ENCODE results near the gene ADAMTS12.

DNA sequence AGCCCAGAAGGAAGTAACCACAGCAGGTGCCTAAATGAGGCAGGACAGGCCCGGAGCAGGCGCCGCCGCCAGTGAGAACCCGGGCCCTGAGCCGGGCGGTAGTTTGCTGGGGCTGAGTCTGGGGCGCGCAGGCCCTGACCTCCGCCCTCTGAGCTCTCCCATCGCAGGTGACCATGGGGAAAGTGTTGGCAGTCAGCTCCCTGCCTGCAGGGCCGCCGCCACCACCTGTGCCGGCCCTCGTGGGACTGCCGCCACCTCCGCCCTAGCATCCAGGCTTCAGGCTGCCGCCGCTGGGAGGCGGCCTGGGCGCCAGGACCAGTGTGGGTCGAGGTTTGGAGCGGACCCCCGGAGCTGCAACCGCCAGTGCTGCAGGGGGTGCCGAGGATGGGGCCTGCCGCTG lies 389.9 kb downstream of the ADAMTS12 start:
- TF ChIP-seq CTCF (IDR thresholded peaks at IDR 0.05) (no peak), POLR2A (IDR thresholded peaks at IDR 0.05) (no peak), EP300 (IDR thresholded peaks at IDR 0.05; ENCODE audit: low read depth) (no peak)

Data from transverse colon (tissue), 3 donors.